HG02840 (cell line): ENCODE measurements around the gene IGSF23.

Experiments
- ATAC-seq: cut with Tn5 transposase; IDR thresholded peaks from one replicate; pipeline ENCODE4 v1.9.1; 2021; ENCODE audit warnings: mild to moderate bottlenecking, moderate library complexity, moderate number of reproducible peaks; ENCODE audit not compliant: unreplicated experiment, low FRiP score

Gene IGSF23

DNA sequence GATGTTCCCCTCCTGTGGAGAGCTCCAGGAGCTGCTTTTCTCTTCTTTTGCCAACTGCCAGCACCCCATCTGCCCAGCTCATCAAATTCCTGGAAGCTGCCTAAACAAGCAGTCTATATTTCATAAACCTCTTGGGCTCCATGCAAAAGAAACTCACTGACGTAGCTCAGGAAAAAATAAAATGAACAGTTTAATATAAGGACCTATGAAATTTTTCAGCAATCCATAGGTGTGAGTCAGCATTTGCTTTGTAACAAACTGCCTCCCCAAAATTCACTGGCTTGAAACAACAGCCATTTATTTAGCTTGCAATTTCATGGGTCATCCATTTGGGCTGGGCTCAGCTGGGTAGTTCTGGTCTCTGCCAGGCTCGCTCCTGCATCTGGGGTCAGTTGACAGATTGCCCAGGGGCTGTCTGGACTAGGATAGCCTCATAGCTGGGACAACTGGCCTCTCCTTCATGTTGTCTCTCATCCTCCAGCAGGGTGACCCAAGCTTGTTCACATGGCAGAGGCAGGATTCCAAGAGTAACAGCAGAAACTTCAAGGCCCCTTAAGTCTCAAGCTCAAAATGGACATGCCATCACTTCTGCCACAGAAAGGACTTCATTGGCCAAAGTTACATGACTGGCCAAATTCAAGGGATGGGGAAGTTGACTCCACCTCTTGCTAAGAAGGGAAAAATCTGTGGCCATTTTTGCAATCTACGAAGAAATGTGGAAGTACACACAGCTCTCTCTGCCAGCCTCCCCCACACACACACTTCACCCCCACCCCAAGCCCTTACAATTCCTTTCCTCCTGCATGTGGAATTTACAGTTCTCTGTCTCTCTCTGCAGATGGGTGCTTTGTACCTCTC lies 22.4 kb downstream of the IGSF23 start:
- no peak for ATAC-seq

GRCh38 chr19:44636439-44637389 lies 23.4 kb downstream of the IGSF23 start:
- ATAC-seq: no peak

GRCh38 chr19:44637390-44637764 lies 24.0 kb downstream of the IGSF23 start:
- ATAC-seq: no peak

- no peak for ATAC-seq
Measured at GRCh38 chr19:44640518-44640917, 27.2 kb downstream of the IGSF23 start.

DNA sequence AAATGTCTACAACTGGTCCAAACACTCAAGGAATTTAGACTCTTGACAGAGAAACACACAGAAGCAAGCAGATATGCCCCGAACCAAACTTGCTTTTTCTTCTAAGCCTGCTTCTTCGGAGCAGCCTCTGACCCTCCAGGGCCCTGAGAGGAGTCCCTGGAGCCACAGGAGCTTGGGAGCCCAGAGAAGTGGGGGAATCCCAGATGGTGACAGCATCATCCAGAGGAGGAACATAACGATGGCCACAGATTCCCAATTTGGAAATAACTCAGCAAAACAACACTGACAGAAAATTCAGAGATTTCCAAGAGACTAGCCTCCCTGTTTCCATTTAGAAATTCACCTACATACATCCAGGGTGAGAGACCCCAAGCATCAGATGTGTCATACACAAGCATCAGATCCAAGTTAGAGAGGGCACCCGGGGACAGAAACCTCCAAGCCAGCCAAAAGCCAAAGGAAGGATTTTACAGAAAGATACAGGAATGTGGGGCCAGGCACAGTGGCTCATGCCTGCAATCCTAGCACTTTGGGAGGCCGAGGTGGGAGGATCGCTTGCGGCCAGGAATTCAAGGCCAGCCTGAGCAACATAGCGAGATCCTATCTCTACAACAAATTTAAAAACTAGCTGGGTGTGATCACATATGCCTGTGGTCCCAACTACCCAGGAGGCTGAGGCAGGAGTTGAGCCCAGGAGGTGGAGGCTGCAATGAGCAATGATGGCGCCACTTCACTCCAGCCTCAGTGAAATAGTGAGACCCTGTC lies 28.3 kb downstream of the IGSF23 start:
- no peak for ATAC-seq

- no peak for ATAC-seq
Measured at GRCh38 chr19:44642377-44642776, 29.0 kb downstream of the IGSF23 start.

- no peak for ATAC-seq
Measured at GRCh38 chr19:44643605-44644401, 30.4 kb downstream of the IGSF23 start, which contains the start of gene PVR. TSS of gene PVR (plus strand) at chr19:44643910. CDS start at chr19:44644097, 187 bp downstream.

DNA sequence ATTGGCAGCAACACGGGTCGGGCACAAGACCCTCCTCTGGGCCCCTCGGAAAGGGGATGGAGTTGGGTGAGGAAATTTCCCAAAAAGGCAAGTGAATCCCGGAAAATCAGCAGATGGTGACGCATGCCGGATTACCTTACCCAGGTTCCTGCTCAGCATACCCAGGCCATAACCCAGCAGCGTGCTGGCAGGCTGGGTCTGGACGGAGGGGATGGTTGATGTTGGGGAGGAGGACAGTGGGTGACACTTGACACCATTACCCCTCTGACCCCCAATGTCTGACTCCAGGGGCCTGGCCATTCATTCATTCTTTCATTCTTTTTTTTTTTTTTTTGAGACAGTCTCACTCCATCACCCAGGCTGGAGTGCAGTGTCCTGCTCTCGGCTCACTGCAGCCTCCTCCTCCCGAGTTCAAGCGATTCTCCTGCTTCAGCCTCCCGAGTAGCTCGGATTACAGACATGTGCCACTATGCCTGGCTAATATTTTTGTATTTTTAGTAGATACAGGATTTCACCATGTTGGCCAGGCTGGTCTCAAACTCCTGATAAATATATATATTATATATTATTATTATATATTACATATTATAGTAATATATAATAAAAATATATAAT lies 31.1 kb downstream of the IGSF23 start:
- no peak for ATAC-seq

DNA sequence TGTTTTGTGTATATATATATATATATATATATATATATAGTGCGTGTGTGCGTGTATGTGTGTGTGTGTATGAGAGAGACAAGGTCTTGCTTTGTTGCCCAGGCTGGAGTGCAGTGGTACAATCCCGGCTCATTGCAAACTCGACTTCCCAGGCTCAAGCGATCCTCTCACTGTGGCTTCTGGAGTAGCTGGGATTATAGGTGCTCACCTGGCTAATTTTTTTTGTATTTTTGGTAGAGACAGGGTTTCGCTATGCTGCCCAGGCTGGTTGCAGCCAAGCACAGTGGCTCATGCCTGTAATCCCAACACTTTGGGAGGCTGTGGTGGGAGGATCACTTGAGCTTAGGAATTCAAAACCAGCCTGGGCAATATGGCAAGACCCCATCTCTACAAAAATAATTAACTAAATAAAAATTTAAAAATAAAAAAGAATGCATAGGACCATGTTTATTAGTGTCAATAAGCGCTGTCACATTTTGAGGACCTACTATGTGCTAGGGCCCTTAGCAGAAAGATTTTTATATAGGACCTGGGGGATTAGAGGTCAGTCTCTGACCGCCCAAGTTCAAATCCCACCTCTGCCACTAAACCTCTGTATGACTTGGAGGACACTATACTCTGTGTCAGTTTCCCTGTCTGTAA lies 32.2 kb downstream of the IGSF23 start:
- no peak for ATAC-seq

DNA sequence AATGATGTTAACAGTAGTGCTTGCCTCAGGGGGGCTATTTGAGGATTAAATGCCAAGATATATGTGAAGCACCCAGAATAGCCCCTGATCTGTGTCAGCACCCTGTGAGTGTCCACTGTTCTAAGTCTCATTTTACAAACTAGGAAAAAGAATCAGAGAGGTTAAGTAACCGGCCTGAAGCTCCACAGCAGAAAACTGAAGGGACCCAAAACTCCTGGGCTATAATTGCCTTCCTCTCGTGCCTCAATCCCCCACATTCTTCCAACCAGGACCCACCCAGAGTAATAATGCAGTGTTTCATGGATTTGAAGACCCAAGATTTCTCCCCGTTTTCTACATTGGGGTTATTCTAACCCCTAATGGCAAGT lies 32.7 kb downstream of the IGSF23 start:
- no peak for ATAC-seq

DNA sequence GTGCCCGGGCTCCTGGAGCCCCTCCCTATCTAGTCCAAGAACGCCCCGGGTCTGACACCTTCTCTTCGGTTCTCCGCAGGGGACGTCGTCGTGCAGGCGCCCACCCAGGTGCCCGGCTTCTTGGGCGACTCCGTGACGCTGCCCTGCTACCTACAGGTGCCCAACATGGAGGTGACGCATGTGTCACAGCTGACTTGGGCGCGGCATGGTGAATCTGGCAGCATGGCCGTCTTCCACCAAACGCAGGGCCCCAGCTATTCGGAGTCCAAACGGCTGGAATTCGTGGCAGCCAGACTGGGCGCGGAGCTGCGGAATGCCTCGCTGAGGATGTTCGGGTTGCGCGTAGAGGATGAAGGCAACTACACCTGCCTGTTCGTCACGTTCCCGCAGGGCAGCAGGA lies 33.8 kb downstream of the IGSF23 start:
- ATAC-seq: no peak

- ATAC-seq: no peak
Measured at GRCh38 chr19:44648631-44649251, 35.4 kb downstream of the IGSF23 start.

GRCh38 chr19:44649578-44650145 lies 36.3 kb downstream of the IGSF23 start:
- ATAC-seq: no peak

GRCh38 chr19:44653343-44653742 lies 40.0 kb downstream of the IGSF23 start:
- no peak for ATAC-seq

DNA sequence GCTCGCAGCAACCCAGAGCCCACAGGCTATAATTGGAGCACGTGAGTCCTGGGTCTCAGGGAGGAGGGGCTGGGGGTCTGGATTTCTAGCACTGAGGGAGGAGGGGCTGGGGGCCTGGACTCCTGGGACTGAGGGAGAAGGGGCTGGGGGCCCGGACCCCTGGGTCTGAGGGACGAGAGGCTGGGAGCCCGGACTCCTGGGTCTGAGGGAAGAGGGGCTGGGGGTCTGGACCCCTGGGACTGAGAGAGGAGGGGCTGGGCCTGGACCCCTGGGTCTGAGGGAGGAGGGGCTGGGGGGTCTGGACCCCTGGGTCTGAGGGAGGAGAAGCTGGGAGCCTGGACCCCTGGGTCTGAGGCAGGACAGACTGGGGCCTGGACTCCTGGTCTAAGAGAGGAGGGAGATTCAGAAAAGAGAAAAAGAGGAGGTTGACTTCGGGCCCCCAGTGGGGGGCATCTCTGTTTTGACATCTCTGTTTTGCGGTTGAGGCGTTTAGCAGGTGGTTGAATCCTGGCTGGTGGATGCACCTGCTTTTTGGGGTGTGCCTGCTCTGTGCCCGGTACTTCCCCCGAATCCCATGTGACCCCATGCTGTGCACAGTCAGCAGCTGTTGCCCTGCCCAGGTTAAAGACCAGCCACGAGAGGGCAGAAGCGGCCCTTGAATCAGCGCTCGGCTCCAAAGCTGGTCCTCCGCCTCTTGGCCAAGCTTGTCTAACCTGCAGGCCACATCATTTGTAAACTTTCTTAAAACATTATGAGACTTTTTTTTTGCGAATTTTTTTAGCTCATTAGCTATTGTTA lies 40.8 kb downstream of the IGSF23 start:
- ATAC-seq: no peak

GRCh38 chr19:44657211-44657921 lies 44.0 kb downstream of the IGSF23 start:
- ATAC-seq: no peak
